HepG2 (cell line): ENCODE results near the gene NOXO1. TPM values are rescaled to one million over a fixed set of nuclear protein-coding genes. Genes with fewer than 3 reads are reported as not detected.

ENCODE experiments used
- CHD4 ChIP-seq: fragments of 200-600 bp; sonication (generic); IDR thresholded peaks from 2 replicates; pipeline ENCODE4 v1.7.0; 2017; ENCODE audit warnings: mild to moderate bottlenecking, low read length, borderline replicate concordance
- PCBP1 ChIP-seq: fragments of 200-400 bp; formaldehyde crosslinking; IDR thresholded peaks from 2 replicates; pipeline ENCODE4 v1.6.1; 2017; ENCODE audit warnings: mild to moderate bottlenecking, low read depth, low read length, borderline replicate concordance
- RELA ChIP-seq: sonication (generic); formaldehyde crosslinking; IDR thresholded peaks from 2 replicates; pipeline ENCODE4 v1.4.0; 2020; ENCODE audit warnings: missing genetic modification reagents
- TMF1 ChIP-seq: sonication (generic); formaldehyde crosslinking; IDR thresholded peaks from 2 replicates; pipeline ENCODE4 v1.8.1; 2022; ENCODE audit warnings: low read depth, missing genetic modification reagents
- ZNF10 ChIP-seq: sonication (generic); formaldehyde crosslinking; IDR thresholded peaks from 2 replicates; pipeline ENCODE4 v1.4.0; 2020; ENCODE audit warnings: mild to moderate bottlenecking, low read depth, missing genetic modification reagents, borderline replicate concordance
- ZNF160 ChIP-seq: sonication (generic); formaldehyde crosslinking; IDR thresholded peaks from 2 replicates; pipeline ENCODE4 v1.8.0; 2022; ENCODE audit warnings: mild to moderate bottlenecking, inconsistent platforms, missing genetic modification reagents
- ZNF180 ChIP-seq: sonication (generic); formaldehyde crosslinking; IDR thresholded peaks from 2 replicates; pipeline ENCODE4 v1.4.0; 2020; ENCODE audit warnings: low read depth, missing genetic modification reagents, borderline replicate concordance
- ZNF263 ChIP-seq: sonication (generic); formaldehyde crosslinking; IDR thresholded peaks from 2 replicates; pipeline ENCODE4 v1.4.0; 2020; ENCODE audit warnings: missing genetic modification reagents
- ZNF3 ChIP-seq: IDR thresholded peaks from 2 replicates; pipeline ENCODE4 v1.7.0; 2017; ENCODE audit warnings: inconsistent platforms
- ZNF451 ChIP-seq: sonication (generic); formaldehyde crosslinking; IDR thresholded peaks from 2 replicates; pipeline ENCODE4 v1.5.0; 2020; ENCODE audit warnings: mild to moderate bottlenecking, missing genetic modification reagents
- ZNF501 ChIP-seq: sonication (generic); formaldehyde crosslinking; IDR thresholded peaks from 2 replicates; pipeline ENCODE4 v1.5.1; 2020; ENCODE audit warnings: mild to moderate bottlenecking, moderate library complexity, missing genetic modification reagents
- polyA plus RNA-seq, 8 experiments: library from polyadenylated mRNA; depleted of rRNA in 3 of 8; stranded (reverse) in 7 of 8; unstranded in 1 of 8; fragments of >200 nt; fragmentation: Illumina TruSeq in 4 of 8; extraction: Trizol in 4 of 8; gene quantifications; 2 replicates each; pipeline versions ENCODE4 v1.2.1 to v1.2.3, GENCODE V29; 2011 to 2016; ENCODE audit warnings: low read depth in 4 of 8, missing spikeins in 1 of 8, mixed read lengths in 1 of 8; ENCODE audit not compliant: insufficient read depth in 1 of 8
- total RNA-seq, 5 experiments: library from RNA; depleted of rRNA; stranded (reverse); fragments of >200 nt; fragmentation: Illumina TruSeq; extraction: Trizol; gene quantifications; 2 replicates each; pipeline ENCODE4 v1.2.3, GENCODE V29; 2016; ENCODE audit warnings: low read depth in 1 of 5
- TF ChIP-seq, protein P1 (sequence below): sonication (generic); formaldehyde crosslinking; IDR thresholded peaks from 2 replicates; pipeline ENCODE4 v1.9.0; 2021; ENCODE audit warnings: missing genetic modification reagents, mild to moderate bottlenecking, borderline replicate concordance
- TF ChIP-seq, protein P2 (sequence below): IDR thresholded peaks from 2 replicates; pipeline ENCODE4 v1.6.1; 2016; ENCODE audit warnings: low read depth, missing genetic modification reagents, missing compliant biosample characterization
- TF ChIP-seq, protein P3 (sequence below): sonication (generic); formaldehyde crosslinking; IDR thresholded peaks from 2 replicates; pipeline ENCODE4 v1.4.0; 2020; ENCODE audit warnings: mild to moderate bottlenecking, missing genetic modification reagents
- TF ChIP-seq, protein P4 (sequence below): sonication (generic); formaldehyde crosslinking; IDR thresholded peaks from 2 replicates; pipeline ENCODE4 v1.4.0; 2020; ENCODE audit warnings: missing genetic modification reagents, borderline replicate concordance
- TF ChIP-seq, protein P5 (sequence below): IDR thresholded peaks from 2 replicates; pipeline ENCODE4 v1.6.1; 2016
- TF ChIP-seq, protein P6 (sequence below): sonication (generic); formaldehyde crosslinking; IDR thresholded peaks from 2 replicates; pipeline ENCODE4 v1.4.0; 2020; ENCODE audit warnings: mild to moderate bottlenecking, missing genetic modification reagents

Gene NOXO1
- total and polyA plus RNA-seq, 2 of the 13 experiments (the other 11 are each of a cell fraction or from before 2014, with no cell fraction given) = 0.69 to 1.4 TPM

DNA sequence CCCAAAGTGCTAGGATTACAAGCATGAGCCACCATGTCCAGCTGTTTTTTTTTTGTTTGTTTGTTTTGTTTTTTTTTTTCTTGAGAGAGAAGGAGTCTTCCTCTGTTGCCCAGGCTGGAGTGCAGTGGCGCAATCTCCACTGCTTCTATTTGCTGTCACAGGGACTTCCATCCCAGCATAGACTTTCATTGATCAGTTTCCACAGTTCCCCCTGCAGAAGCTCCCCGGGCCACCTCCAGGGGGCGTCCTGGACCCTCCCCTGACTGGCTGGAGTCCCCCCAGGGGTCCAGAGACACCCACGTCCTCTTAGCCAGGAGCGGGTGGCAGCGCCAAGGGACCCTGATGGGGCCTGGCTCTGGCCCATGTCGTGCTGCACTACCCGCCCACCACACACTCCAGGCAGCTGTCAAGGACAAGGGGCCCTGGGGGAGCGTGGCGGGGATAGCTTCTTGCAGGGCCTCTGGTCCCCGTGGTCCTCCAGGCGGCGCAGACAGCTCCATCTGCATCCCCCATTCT lies 35.2 kb upstream of the NOXO1 start (continued):
- TF ChIP-seq ZNF160 (CRISPR knock-in tag) = no peak
- TF ChIP-seq, protein P1, sequence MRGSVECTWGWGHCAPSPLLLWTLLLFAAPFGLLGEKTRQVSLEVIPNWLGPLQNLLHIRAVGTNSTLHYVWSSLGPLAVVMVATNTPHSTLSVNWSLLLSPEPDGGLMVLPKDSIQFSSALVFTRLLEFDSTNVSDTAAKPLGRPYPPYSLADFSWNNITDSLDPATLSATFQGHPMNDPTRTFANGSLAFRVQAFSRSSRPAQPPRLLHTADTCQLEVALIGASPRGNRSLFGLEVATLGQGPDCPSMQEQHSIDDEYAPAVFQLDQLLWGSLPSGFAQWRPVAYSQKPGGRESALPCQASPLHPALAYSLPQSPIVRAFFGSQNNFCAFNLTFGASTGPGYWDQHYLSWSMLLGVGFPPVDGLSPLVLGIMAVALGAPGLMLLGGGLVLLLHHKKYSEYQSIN (CRISPR knock-in tag) = no peak
- TF ChIP-seq, protein P2, sequence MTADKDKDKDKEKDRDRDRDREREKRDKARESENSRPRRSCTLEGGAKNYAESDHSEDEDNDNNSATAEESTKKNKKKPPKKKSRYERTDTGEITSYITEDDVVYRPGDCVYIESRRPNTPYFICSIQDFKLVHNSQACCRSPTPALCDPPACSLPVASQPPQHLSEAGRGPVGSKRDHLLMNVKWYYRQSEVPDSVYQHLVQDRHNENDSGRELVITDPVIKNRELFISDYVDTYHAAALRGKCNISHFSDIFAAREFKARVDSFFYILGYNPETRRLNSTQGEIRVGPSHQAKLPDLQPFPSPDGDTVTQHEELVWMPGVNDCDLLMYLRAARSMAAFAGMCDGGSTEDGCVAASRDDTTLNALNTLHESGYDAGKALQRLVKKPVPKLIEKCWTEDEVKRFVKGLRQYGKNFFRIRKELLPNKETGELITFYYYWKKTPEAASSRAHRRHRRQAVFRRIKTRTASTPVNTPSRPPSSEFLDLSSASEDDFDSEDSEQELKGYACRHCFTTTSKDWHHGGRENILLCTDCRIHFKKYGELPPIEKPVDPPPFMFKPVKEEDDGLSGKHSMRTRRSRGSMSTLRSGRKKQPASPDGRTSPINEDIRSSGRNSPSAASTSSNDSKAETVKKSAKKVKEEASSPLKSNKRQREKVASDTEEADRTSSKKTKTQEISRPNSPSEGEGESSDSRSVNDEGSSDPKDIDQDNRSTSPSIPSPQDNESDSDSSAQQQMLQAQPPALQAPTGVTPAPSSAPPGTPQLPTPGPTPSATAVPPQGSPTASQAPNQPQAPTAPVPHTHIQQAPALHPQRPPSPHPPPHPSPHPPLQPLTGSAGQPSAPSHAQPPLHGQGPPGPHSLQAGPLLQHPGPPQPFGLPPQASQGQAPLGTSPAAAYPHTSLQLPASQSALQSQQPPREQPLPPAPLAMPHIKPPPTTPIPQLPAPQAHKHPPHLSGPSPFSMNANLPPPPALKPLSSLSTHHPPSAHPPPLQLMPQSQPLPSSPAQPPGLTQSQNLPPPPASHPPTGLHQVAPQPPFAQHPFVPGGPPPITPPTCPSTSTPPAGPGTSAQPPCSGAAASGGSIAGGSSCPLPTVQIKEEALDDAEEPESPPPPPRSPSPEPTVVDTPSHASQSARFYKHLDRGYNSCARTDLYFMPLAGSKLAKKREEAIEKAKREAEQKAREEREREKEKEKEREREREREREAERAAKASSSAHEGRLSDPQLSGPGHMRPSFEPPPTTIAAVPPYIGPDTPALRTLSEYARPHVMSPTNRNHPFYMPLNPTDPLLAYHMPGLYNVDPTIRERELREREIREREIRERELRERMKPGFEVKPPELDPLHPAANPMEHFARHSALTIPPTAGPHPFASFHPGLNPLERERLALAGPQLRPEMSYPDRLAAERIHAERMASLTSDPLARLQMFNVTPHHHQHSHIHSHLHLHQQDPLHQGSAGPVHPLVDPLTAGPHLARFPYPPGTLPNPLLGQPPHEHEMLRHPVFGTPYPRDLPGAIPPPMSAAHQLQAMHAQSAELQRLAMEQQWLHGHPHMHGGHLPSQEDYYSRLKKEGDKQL (CRISPR knock-in tag) = no peak
- TF ChIP-seq ZNF10 (CRISPR knock-in tag) = no peak
- TF ChIP-seq TMF1 (CRISPR knock-in tag) = no peak
- no peak for TF ChIP-seq ZNF263 (CRISPR knock-in tag)
- TF ChIP-seq, protein P3, sequence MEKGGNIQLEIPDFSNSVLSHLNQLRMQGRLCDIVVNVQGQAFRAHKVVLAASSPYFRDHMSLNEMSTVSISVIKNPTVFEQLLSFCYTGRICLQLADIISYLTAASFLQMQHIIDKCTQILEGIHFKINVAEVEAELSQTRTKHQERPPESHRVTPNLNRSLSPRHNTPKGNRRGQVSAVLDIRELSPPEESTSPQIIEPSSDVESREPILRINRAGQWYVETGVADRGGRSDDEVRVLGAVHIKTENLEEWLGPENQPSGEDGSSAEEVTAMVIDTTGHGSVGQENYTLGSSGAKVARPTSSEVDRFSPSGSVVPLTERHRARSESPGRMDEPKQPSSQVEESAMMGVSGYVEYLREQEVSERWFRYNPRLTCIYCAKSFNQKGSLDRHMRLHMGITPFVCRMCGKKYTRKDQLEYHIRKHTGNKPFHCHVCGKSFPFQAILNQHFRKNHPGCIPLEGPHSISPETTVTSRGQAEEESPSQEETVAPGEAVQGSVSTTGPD (CRISPR knock-in tag) = no peak
- TF ChIP-seq, protein P4, sequence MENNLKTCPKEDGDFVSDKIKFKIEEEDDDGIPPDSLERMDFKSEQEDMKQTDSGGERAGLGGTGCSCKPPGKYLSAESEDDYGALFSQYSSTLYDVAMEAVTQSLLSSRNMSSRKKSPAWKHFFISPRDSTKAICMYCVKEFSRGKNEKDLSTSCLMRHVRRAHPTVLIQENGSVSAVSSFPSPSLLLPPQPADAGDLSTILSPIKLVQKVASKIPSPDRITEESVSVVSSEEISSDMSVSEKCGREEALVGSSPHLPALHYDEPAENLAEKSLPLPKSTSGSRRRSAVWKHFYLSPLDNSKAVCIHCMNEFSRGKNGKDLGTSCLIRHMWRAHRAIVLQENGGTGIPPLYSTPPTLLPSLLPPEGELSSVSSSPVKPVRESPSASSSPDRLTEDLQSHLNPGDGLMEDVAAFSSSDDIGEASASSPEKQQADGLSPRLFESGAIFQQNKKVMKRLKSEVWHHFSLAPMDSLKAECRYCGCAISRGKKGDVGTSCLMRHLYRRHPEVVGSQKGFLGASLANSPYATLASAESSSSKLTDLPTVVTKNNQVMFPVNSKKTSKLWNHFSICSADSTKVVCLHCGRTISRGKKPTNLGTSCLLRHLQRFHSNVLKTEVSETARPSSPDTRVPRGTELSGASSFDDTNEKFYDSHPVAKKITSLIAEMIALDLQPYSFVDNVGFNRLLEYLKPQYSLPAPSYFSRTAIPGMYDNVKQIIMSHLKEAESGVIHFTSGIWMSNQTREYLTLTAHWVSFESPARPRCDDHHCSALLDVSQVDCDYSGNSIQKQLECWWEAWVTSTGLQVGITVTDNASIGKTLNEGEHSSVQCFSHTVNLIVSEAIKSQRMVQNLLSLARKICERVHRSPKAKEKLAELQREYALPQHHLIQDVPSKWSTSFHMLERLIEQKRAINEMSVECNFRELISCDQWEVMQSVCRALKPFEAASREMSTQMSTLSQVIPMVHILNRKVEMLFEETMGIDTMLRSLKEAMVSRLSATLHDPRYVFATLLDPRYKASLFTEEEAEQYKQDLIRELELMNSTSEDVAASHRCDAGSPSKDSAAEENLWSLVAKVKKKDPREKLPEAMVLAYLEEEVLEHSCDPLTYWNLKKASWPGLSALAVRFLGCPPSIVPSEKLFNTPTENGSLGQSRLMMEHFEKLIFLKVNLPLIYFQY = no peak
- TF ChIP-seq, protein P5, sequence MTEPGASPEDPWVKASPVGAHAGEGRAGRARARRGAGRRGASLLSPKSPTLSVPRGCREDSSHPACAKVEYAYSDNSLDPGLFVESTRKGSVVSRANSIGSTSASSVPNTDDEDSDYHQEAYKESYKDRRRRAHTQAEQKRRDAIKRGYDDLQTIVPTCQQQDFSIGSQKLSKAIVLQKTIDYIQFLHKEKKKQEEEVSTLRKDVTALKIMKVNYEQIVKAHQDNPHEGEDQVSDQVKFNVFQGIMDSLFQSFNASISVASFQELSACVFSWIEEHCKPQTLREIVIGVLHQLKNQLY (CRISPR knock-in tag) = no peak
- TF ChIP-seq CHD4 = no peak
- TF ChIP-seq, protein P6, sequence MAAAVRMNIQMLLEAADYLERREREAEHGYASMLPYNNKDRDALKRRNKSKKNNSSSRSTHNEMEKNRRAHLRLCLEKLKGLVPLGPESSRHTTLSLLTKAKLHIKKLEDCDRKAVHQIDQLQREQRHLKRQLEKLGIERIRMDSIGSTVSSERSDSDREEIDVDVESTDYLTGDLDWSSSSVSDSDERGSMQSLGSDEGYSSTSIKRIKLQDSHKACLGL (CRISPR knock-in tag) = 0 out of 2 replicates have a peak, but pooled peaks have one; percentile 23
- no peak for TF ChIP-seq ZNF451 (CRISPR knock-in tag)
- no peak for TF ChIP-seq ZNF501
- no peak for TF ChIP-seq PCBP1
- TF ChIP-seq RELA = no peak
- no peak for TF ChIP-seq ZNF180 (CRISPR knock-in tag)
- no peak for TF ChIP-seq ZNF3 (CRISPR knock-in tag)
